PC-3 (cell line): ENCODE data around the gene RMP24.

Experiments used
- CTCF ChIP-seq: fragments of 300-600 bp; sonication (generic); conservative IDR thresholded peaks from 2 replicates; pipeline ENCODE4 v1.5.1; 2017; ENCODE audit warnings: antibody characterized with exemption, low read depth, mild to moderate bottlenecking, low read length
- EZH2 ChIP-seq: fragments of 300-600 bp; sonication (generic); IDR thresholded peaks from one replicate; pipeline ENCODE4 v1.6.1; 2017; ENCODE audit warnings: antibody characterized with exemption, mild to moderate bottlenecking, low read length; ENCODE audit not compliant: unreplicated experiment

GRCh38 chr18:35968278-35968880 lies 4.1 kb upstream of the RMP24 start:
- TF ChIP-seq CTCF, result no peak
- TF ChIP-seq EZH2, result no peak
